Measurements from ENCODE around the gene MYOM3. TPM values are rescaled to one million over a fixed set of nuclear protein-coding genes. Genes with fewer than 3 reads are reported as not detected.

MYOM3 gene
- total and polyA plus RNA-seq, 2 of the 4 experiments (the other 2 are of a cell fraction): 0.03 TPM; not detected in 1

GRCh38 chr1:24058671-24059455 lies 53.1 kb downstream of the MYOM3 start:
- Histone ChIP-seq H3K4me1 (ENCODE audit: control insufficient read depth, insufficient read depth, low read length) (no peaks in the 10 kb centered on the region), H3K27me3 (ENCODE audit: control insufficient read depth, insufficient read depth, low read length) (peaks cover 36% of the 10 kb centered on the region), H4K5ac (ENCODE audit: low read depth, low read length) (no peak overlapping the region), H2AK9ac (replicated peaks; ENCODE audit: low read depth, low read length, poor library complexity) (no peak overlapping the region), H3K4me3 (ENCODE audit: insufficient read depth, low read depth, low read length) (no peak overlapping the region), H3K4ac (ENCODE audit: low read depth, low read length) (no peak overlapping the region), H3K14ac (replicated peaks; ENCODE audit: low read depth, low read length) (no peak overlapping the region), H2BK120ac (ENCODE audit: low read depth, low read length) (no peak overlapping the region), H3K4me2 (ENCODE audit: low read depth, low read length) (no peak overlapping the region), H3K27ac (ENCODE audit: insufficient read depth, low read length) (no peak overlapping the region), H2BK15ac (ENCODE audit: low read depth, low read length) (no peak overlapping the region), H2BK20ac (ENCODE audit: low read depth, low read length) (no peak overlapping the region), H4K20me1 (ENCODE audit: insufficient read depth, low read length) (no peaks in the 10 kb centered on the region), H4K8ac (ENCODE audit: low read depth in 2 of 2, low read length in 2 of 2) (no peak overlapping the region), H3K56ac (ENCODE audit: extremely low read depth, insufficient read depth, low read length) (no peak overlapping the region), H2AFZ (replicated peaks; ENCODE audit: low read length, poor library complexity) (no peak overlapping the region), H2AK5ac (ENCODE audit: low read depth, low read length) (no peak overlapping the region), H3K23ac (ENCODE audit: low read depth, low read length) (no peak overlapping the region), H3K9me3 (ENCODE audit: control insufficient read depth, insufficient read depth, low read length) (peaks cover 9% of the 10 kb centered on the region), H3K36me3 (ENCODE audit: control insufficient read depth, insufficient read depth, low read length) (no peaks in the 10 kb centered on the region), H3K9ac (ENCODE audit: low read depth, low read length) (no peak overlapping the region), H2BK5ac (ENCODE audit: low read depth, low read length, poor library complexity, severe bottlenecking) (no peak overlapping the region), H4K91ac (ENCODE audit: insufficient read depth, low read depth, low read length) (no peak overlapping the region), H3K18ac (ENCODE audit: low read depth, low read length) (no peak overlapping the region), H3K9me1 (ENCODE audit: insufficient read depth, low read length) (no peaks in the 10 kb centered on the region), H3K79me1 (ENCODE audit: low read depth in 1 of 2, low read length in 2 of 2) (no peaks in the 10 kb centered on the region)
- ATAC-seq (ENCODE audit: low read depth) (no peak), DNase-seq (no peak)
- ChIA-PET CTCF (no interaction called here), POLR2A (ENCODE audit: unreplicated experiment) (no interaction called here)
- dilution Hi-C loops (cut with HindIII; ENCODE audit: low sequenced_read_pairs, unreplicated experiment): no loop called here
- BruUV-seq (replicated peaks): no TSS peak
- WGBS, 2 experiments (ENCODE audit: extremely low coverage in 2 of 2, insufficient read length in 1 of 2): 83% methylated on average over 1 of the region's 14 CpGs; no CpG with 5 or more reads in 1 of the 2 experiments
- TF ChIP-seq MXI1 (IDR thresholded peaks at IDR 0.05; ENCODE audit: borderline replicate concordance, low read depth, low read length) (no peak), USF2 (IDR thresholded peaks at IDR 0.05; ENCODE audit: low read depth, low read length) (no peak), RCOR1 (IDR thresholded peaks at IDR 0.05; ENCODE audit: insufficient replicate concordance, low read length) (no peak), MAZ (IDR thresholded peaks at IDR 0.05; ENCODE audit: borderline replicate concordance, low read depth, low read length) (no peak), RAD21 (IDR thresholded peaks at IDR 0.05; ENCODE audit: low read length) (no peak), CEBPB (IDR thresholded peaks at IDR 0.05; ENCODE audit: low read depth, low read length) (no peak), NFE2L2 (IDR thresholded peaks at IDR 0.05; ENCODE audit: low read depth, low read length) (no peak), CHD1 (IDR thresholded peaks at IDR 0.05; ENCODE audit: low read depth, low read length) (no peak), BHLHE40 (IDR thresholded peaks at IDR 0.05; ENCODE audit: low read depth, low read length) (no peak), MAFK (IDR thresholded peaks at IDR 0.05; ENCODE audit: low read depth, low read length) (no peak), SMC3 (IDR thresholded peaks at IDR 0.05; ENCODE audit: low read depth, low read length) (no peak), RFX5 (IDR thresholded peaks at IDR 0.05; ENCODE audit: low read depth, low read length) (no peak), CTCF (conservative IDR thresholded peaks at IDR 0.05; ENCODE audit: low read depth, low read length) (no peak), POLR2A (IDR thresholded peaks at IDR 0.05; ENCODE audit: low read depth, low read length) (no peak), ELK1 (IDR thresholded peaks at IDR 0.05; ENCODE audit: borderline replicate concordance, low read depth, low read length) (no peak), FOS (IDR thresholded peaks at IDR 0.05; ENCODE audit: low read depth, low read length) (no peak)
- intact Hi-C loops (cut with micrococcal nuclease): no loop called here
- in situ Hi-C loops (cut with MboI; ENCODE audit: low sequenced_read_pairs): no loop called here
